ENCODE data around the gene AHCYL2.

DNA sequence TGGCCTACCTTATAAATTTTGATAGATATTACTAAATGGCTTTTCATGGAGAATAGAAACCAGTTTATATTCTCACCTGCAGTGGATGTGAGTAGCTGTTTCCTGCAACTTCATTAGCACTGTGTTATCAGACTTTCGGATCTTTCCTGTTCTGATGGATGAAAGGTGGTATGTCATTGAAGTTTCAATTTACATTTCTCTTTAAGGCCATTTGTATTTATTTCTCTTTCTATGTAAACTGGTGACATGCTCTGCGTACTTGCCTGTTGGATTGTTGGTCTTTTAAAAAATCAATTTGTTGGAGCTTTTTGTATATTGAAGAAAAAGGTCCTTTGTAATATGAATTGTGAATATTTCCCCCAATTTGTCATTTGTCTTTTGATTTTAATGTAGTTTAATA, 113.6 kb downstream of the AHCYL2 start:
- TF ChIP-seq, protein P1, sequence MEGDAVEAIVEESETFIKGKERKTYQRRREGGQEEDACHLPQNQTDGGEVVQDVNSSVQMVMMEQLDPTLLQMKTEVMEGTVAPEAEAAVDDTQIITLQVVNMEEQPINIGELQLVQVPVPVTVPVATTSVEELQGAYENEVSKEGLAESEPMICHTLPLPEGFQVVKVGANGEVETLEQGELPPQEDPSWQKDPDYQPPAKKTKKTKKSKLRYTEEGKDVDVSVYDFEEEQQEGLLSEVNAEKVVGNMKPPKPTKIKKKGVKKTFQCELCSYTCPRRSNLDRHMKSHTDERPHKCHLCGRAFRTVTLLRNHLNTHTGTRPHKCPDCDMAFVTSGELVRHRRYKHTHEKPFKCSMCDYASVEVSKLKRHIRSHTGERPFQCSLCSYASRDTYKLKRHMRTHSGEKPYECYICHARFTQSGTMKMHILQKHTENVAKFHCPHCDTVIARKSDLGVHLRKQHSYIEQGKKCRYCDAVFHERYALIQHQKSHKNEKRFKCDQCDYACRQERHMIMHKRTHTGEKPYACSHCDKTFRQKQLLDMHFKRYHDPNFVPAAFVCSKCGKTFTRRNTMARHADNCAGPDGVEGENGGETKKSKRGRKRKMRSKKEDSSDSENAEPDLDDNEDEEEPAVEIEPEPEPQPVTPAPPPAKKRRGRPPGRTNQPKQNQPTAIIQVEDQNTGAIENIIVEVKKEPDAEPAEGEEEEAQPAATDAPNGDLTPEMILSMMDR (conservative IDR thresholded peaks at IDR 0.05; ENCODE audit: low read length): no peak
- no peak for TF ChIP-seq EZH2phosphoT487 (IDR thresholded peaks at IDR 0.05; ENCODE audit: borderline replicate concordance)

Data from Loucy (cell line).